Kidney epithelial cell (primary cell): ENCODE results near the gene ZNF511. TPM values are rescaled to one million over a fixed set of nuclear protein-coding genes. Genes with fewer than 3 reads are reported as not detected.

Experiments
- DNase-seq: peaks from one replicate; pipeline ENCODE4 v3.0.0-alpha.2; 2010; ENCODE audit warnings: low read depth
- H3K27me3 ChIP-seq: 2 replicates; pipeline ENCODE4 v1.6.0; 2011; ENCODE audit warnings: low read length; ENCODE audit not compliant: control insufficient read depth, insufficient read depth
- H3K36me3 ChIP-seq: 2 replicates; pipeline ENCODE4 v1.5.1; 2011; ENCODE audit warnings: low read length; ENCODE audit not compliant: control insufficient read depth, insufficient read depth
- H3K4me3 ChIP-seq: 2 replicates; pipeline ENCODE4 v1.5.1; 2011; ENCODE audit warnings: low read depth, mild to moderate bottlenecking, control low read depth, low read length
- CTCF ChIP-seq: IDR thresholded peaks from 2 replicates; pipeline ENCODE4 v1.5.1; 2011; ENCODE audit warnings: mild to moderate bottlenecking, moderate library complexity, low read length, control low read depth, inconsistent platforms; ENCODE audit not compliant: insufficient read depth, poor library complexity, severe bottlenecking
- total RNA-seq: library from RNA; depleted of rRNA; stranded (reverse); fragments of >200 nt; gene quantifications from 2 replicates; pipeline ENCODE4 v1.2.3, GENCODE V29; 2015

Gene ZNF511
- 20.3 and 45.7 TPM in 2 replicates for total RNA-seq

- Histone ChIP-seq H3K36me3 (no peaks in the 10 kb centered on the region), H3K4me3 (peak within 1 kb of the TSS; percentile 78), H3K27me3 (no peaks in the 10 kb centered on the region)
- TF ChIP-seq CTCF = peak; percentile 6
- no peak for DNase-seq
These were observed at the start of gene ZNF511, which contains the start of gene TUBGCP2 for GRCh38 chr10:133308421-133309099. Gene ZNF511 (plus strand): TSS chr10:133308914. CDS start chr10:133308944, 30 bp downstream. Gene TUBGCP2 (minus strand): TSS chr10:133308872. CDS start chr10:133302941, 5,931 bp downstream.

GRCh38 chr10:133259602-133259989 is 49.1 kb upstream of the ZNF511 start:
- no peaks in the 10 kb centered on the region for H3K27me3 ChIP-seq
- no peak for TF ChIP-seq CTCF

GRCh38 chr10:133260895-133261725 is 47.6 kb upstream of the ZNF511 start:
- Histone ChIP-seq H3K4me3 (peak overlapping the region; percentile 56), H3K36me3 (no peaks in the 10 kb centered on the region), H3K27me3 (no peaks in the 10 kb centered on the region)
- TF ChIP-seq CTCF = no peak
- no peak for DNase-seq

More at GRCh38 chr10:133259602-133259989, 49.1 kb upstream of the ZNF511 start:
- Histone ChIP-seq H3K4me3 (no peak overlapping the region), H3K36me3 (no peaks in the 10 kb centered on the region)
- no peak for DNase-seq

GRCh38 chr10:133261726-133262325 is 46.9 kb upstream of the ZNF511 start:
- TF ChIP-seq CTCF = no peak
- no peak for DNase-seq
- Histone ChIP-seq H3K4me3 (peak overlapping the region; percentile 56), H3K36me3 (no peaks in the 10 kb centered on the region), H3K27me3 (no peaks in the 10 kb centered on the region)

GRCh38 chr10:133262696-133263095 is 46.0 kb upstream of the ZNF511 start:
- Histone ChIP-seq H3K36me3 (no peaks in the 10 kb centered on the region), H3K27me3 (no peaks in the 10 kb centered on the region), H3K4me3 (no peak overlapping the region)
- TF ChIP-seq CTCF = no peak
- no peak for DNase-seq
